Esophagus mucosa (tissue), 1 donor: ENCODE data around the gene ZFPM1. TPM values are rescaled to one million over a fixed set of nuclear protein-coding genes. Genes with fewer than 3 reads are reported as not detected.

Experiments
- ATAC-seq: fragments of 200-7000 bp; cut with Tn5 transposase; one replicate; pipeline ENCODE4 v1.9.1; 2020
- total RNA-seq: library from RNA; stranded (reverse); gene quantifications from one replicate; pipeline ENCODE4 v1.2.4, GENCODE V29; 2023
- donor health status: DM: yes; HTN: yes; CAD: no.

ZFPM1 gene
- total RNA-seq, 1 donor from 2014 or later, result 3.2 TPM

- ATAC-seq, result no peak
Observed at GRCh38 chr16:88500255-88500661, 47.2 kb downstream of the ZFPM1 start.

GRCh38 chr16:88502371-88502770 is 49.3 kb downstream of the ZFPM1 start:
- ATAC-seq, result no peak

GRCh38 chr16:88502776-88503280 is 49.7 kb downstream of the ZFPM1 start:
- no peak for ATAC-seq

- no peak for ATAC-seq
Observed at GRCh38 chr16:88503374-88503770, 50.3 kb downstream of the ZFPM1 start.

GRCh38 chr16:88503771-88504488 is 50.9 kb downstream of the ZFPM1 start:
- no peak for ATAC-seq

GRCh38 chr16:88504489-88505404 is 51.7 kb downstream of the ZFPM1 start:
- ATAC-seq, result no peak

- no peak for ATAC-seq
Observed at GRCh38 chr16:88505405-88506082, 52.5 kb downstream of the ZFPM1 start.

- no peak for ATAC-seq
Observed at GRCh38 chr16:88506723-88507122, 53.6 kb downstream of the ZFPM1 start.

GRCh38 chr16:88507231-88507743 is 54.2 kb downstream of the ZFPM1 start:
- ATAC-seq, result peak; percentile 34

GRCh38 chr16:88508376-88508867 is 55.3 kb downstream of the ZFPM1 start:
- no peak for ATAC-seq

- ATAC-seq, result peak; percentile 80
Observed at GRCh38 chr16:88508868-88509748, 56.0 kb downstream of the ZFPM1 start.

GRCh38 chr16:88509749-88510069 is 56.6 kb downstream of the ZFPM1 start:
- ATAC-seq, result peak; percentile 2

GRCh38 chr16:88510091-88510994 is 57.3 kb downstream of the ZFPM1 start:
- peak; percentile 24 for ATAC-seq

- ATAC-seq, result no peak
Observed at GRCh38 chr16:88511060-88511459, 58.0 kb downstream of the ZFPM1 start.

GRCh38 chr16:88511906-88512305 is 58.8 kb downstream of the ZFPM1 start:
- no peak for ATAC-seq

GRCh38 chr16:88512728-88513696 is 59.9 kb downstream of the ZFPM1 start:
- no peak for ATAC-seq

- no peak for ATAC-seq
Observed at GRCh38 chr16:88514070-88514469, 61.0 kb downstream of the ZFPM1 start.

- no peak for ATAC-seq
Observed at GRCh38 chr16:88514526-88515232, 61.6 kb downstream of the ZFPM1 start.

- ATAC-seq, result no peak
Observed at GRCh38 chr16:88515371-88515770, 62.3 kb downstream of the ZFPM1 start.
